Kidney tubule cell (primary cell): Measurements from ENCODE around the gene DNER.

Experiments
- DNase-seq: peaks from one replicate; pipeline ENCODE4 v3.0.0-alpha.2; 2018; ENCODE audit warnings: low spot score

Gene DNER

GRCh38 chr2:229666811-229667210, 47.5 kb downstream of the DNER start:
- DNase-seq, result no peak

- no peak for DNase-seq
Observed at GRCh38 chr2:229665158-229665557, 49.2 kb downstream of the DNER start.

GRCh38 chr2:229661478-229661877, 52.9 kb downstream of the DNER start:
- no peak for DNase-seq

- peak; percentile 67 for DNase-seq
Observed at GRCh38 chr2:229660951-229661350, 53.4 kb downstream of the DNER start.

GRCh38 chr2:229660391-229660790, 54.0 kb downstream of the DNER start:
- no peak for DNase-seq

GRCh38 chr2:229658004-229658403, 56.4 kb downstream of the DNER start:
- no peak for DNase-seq

GRCh38 chr2:229654437-229654836, 59.9 kb downstream of the DNER start:
- no peak for DNase-seq

GRCh38 chr2:229653531-229653930, 60.8 kb downstream of the DNER start:
- peak; percentile 64 for DNase-seq

GRCh38 chr2:229652796-229653195, 61.6 kb downstream of the DNER start:
- DNase-seq, result no peak

GRCh38 chr2:229650901-229651300, 63.5 kb downstream of the DNER start:
- no peak for DNase-seq

GRCh38 chr2:229650059-229650458, 64.3 kb downstream of the DNER start:
- DNase-seq, result no peak

GRCh38 chr2:229646186-229646723, 68.1 kb downstream of the DNER start:
- no peak for DNase-seq

GRCh38 chr2:229642371-229642770, 72.0 kb downstream of the DNER start:
- DNase-seq, result peak; percentile 74

- no peak for DNase-seq
Observed at GRCh38 chr2:229641676-229642075, 72.7 kb downstream of the DNER start.

- DNase-seq, result peak; percentile 82
Observed at GRCh38 chr2:229640636-229641035, 73.7 kb downstream of the DNER start.

- DNase-seq, result no peak
Observed at GRCh38 chr2:229636571-229636970, 77.8 kb downstream of the DNER start.

- no peak for DNase-seq
Observed at GRCh38 chr2:229635371-229635680, 79.0 kb downstream of the DNER start.

GRCh38 chr2:229634601-229635370, 79.6 kb downstream of the DNER start:
- DNase-seq, result no peak

- no peak for DNase-seq
Observed at GRCh38 chr2:229633556-229633955, 80.8 kb downstream of the DNER start.

GRCh38 chr2:229629039-229629438, 85.3 kb downstream of the DNER start:
- no peak for DNase-seq

GRCh38 chr2:229627728-229628127, 86.6 kb downstream of the DNER start:
- DNase-seq, result no peak

GRCh38 chr2:229622495-229623355, 91.6 kb downstream of the DNER start:
- DNase-seq, result no peak

GRCh38 chr2:229620759-229621158, 93.6 kb downstream of the DNER start:
- no peak for DNase-seq
